HEK293 (cell line): ENCODE data around the gene MERTK.
A peak's percentile ranks its signal among the peaks of the same experiment; 100 is the strongest.

Experiments
- CTCF ChIA-PET: fragments of 350-600 bp; formaldehyde crosslinking; extraction: SDS; loops from one replicate; lab custom pipeline; 2021; ENCODE audit warnings: antibody characterized with exemption; lab: Yijun Ruan, JAX
- POLR2A ChIA-PET: fragments of 300-600 bp; formaldehyde crosslinking; extraction: SDS; loops from one replicate; lab custom pipeline; 2020; ENCODE audit warnings: antibody characterized with exemption, inconsistent platforms; lab: Yijun Ruan, JAX
- H3K27ac ChIP-seq: fragments of 200-500 bp; sonication (Bioruptor generic); 2 replicates; pipeline ENCODE4 v1.5.1; 2014; ENCODE audit warnings: low read depth, low read length, control low read depth, inconsistent platforms; ENCODE audit errors: extremely low read depth
- H3K36me3 ChIP-seq, 2 experiments: fragments of 200-500 bp in 1 of 2; sonication (Bioruptor generic) in 1 of 2; 1 replicate in 1 of 2; 2 replicates in 1 of 2; pipeline ENCODE4 v1.5.1; 2014 to 2017; ENCODE audit warnings: inconsistent platforms in 2 of 2, low read length in 2 of 2; ENCODE audit not compliant: control insufficient read depth in 2 of 2, insufficient read depth in 1 of 2
- H3K4me1 ChIP-seq: fragments of 200-500 bp; sonication (Bioruptor generic); 2 replicates; pipeline ENCODE4 v1.5.1; 2014; ENCODE audit warnings: mild to moderate bottlenecking, low read length, inconsistent platforms; ENCODE audit not compliant: control insufficient read depth, insufficient read depth
- H3K4me3 ChIP-seq: 2 replicates; pipeline ENCODE4 v1.5.1; 2011; ENCODE audit warnings: low read depth, mild to moderate bottlenecking, control low read depth, low read length, moderate library complexity
- H3K9me3 ChIP-seq: fragments of 200-500 bp; sonication (Bioruptor generic); 2 replicates; pipeline ENCODE4 v1.5.1; 2014; ENCODE audit warnings: low read depth, low read length, inconsistent platforms; ENCODE audit not compliant: control insufficient read depth, insufficient read depth
- BCL11B ChIP-seq: fragments of 450-650 bp; formaldehyde crosslinking; IDR thresholded peaks from 2 replicates; pipeline ENCODE4 v1.5.1; 2016; ENCODE audit warnings: low read depth, missing biosample characterization, missing genetic modification characterization
- CTCF ChIP-seq: fragments of 450-650 bp; formaldehyde crosslinking; IDR thresholded peaks from 2 replicates; pipeline ENCODE4 v1.5.1; 2016; ENCODE audit warnings: missing biosample characterization, missing genetic modification characterization
- GLIS2 ChIP-seq: fragments of 450-650 bp; formaldehyde crosslinking; IDR thresholded peaks from 2 replicates; pipeline ENCODE4 v1.5.1; 2016; ENCODE audit warnings: missing biosample characterization, missing genetic modification characterization
- PBX3 ChIP-seq: sonication (generic); formaldehyde crosslinking; IDR thresholded peaks from 2 replicates; pipeline ENCODE4 v1.8.1; 2022; ENCODE audit warnings: mild to moderate bottlenecking, moderate library complexity, missing genetic modification reagents
- TRIM28 ChIP-seq: IDR thresholded peaks from 2 replicates; pipeline ENCODE4 v1.6.1; 2011; ENCODE audit warnings: low read length, control low read depth, borderline replicate concordance
- ZBTB49 ChIP-seq: fragments of 450-650 bp; formaldehyde crosslinking; IDR thresholded peaks from 2 replicates; pipeline ENCODE4 v1.5.1; 2016; ENCODE audit warnings: missing biosample characterization, missing genetic modification characterization, low read depth
- ZFP3 ChIP-seq: fragments of 450-650 bp; formaldehyde crosslinking; IDR thresholded peaks from 2 replicates; pipeline ENCODE4 v1.5.1; 2016; ENCODE audit warnings: low read depth, missing biosample characterization, missing genetic modification characterization
- ZNF10 ChIP-seq: fragments of 450-650 bp; formaldehyde crosslinking; IDR thresholded peaks from 2 replicates; pipeline ENCODE4 v1.5.1; 2017; ENCODE audit warnings: missing biosample characterization, missing genetic modification characterization
- ZNF211 ChIP-seq: fragments of 450-650 bp; formaldehyde crosslinking; IDR thresholded peaks from 2 replicates; pipeline ENCODE4 v1.5.1; 2016; ENCODE audit warnings: low read depth, missing biosample characterization, missing genetic modification characterization
- ZNF335 ChIP-seq: fragments of 450-650 bp; formaldehyde crosslinking; conservative IDR thresholded peaks from 2 replicates; pipeline ENCODE4 v1.5.1; 2016; ENCODE audit warnings: missing biosample characterization, missing genetic modification characterization
- ZNF350 ChIP-seq: fragments of 450-650 bp; formaldehyde crosslinking; IDR thresholded peaks from 2 replicates; pipeline ENCODE4 v1.5.0; 2017; ENCODE audit warnings: missing biosample characterization, mild to moderate bottlenecking, missing genetic modification characterization
- ZNF354C ChIP-seq: fragments of 450-650 bp; formaldehyde crosslinking; IDR thresholded peaks from 2 replicates; pipeline ENCODE4 v1.5.1; 2016; ENCODE audit warnings: missing biosample characterization, missing genetic modification characterization, low read depth, borderline replicate concordance
- ZNF366 ChIP-seq: fragments of 450-650 bp; formaldehyde crosslinking; conservative IDR thresholded peaks from 2 replicates; pipeline ENCODE4 v1.5.1; 2016; ENCODE audit warnings: missing biosample characterization, missing genetic modification characterization
- ZNF426 ChIP-seq: fragments of 450-650 bp; formaldehyde crosslinking; IDR thresholded peaks from 2 replicates; pipeline ENCODE4 v1.5.1; 2017; ENCODE audit warnings: missing biosample characterization, missing genetic modification characterization, mild to moderate bottlenecking, inconsistent platforms, moderate library complexity
- ZNF433 ChIP-seq: fragments of 450-650 bp; formaldehyde crosslinking; IDR thresholded peaks from 2 replicates; pipeline ENCODE4 v1.5.1; 2016; ENCODE audit warnings: missing biosample characterization, missing genetic modification characterization, low read depth
- ZNF518A ChIP-seq: fragments of 450-650 bp; formaldehyde crosslinking; conservative IDR thresholded peaks from 2 replicates; pipeline ENCODE4 v1.5.1; 2016; ENCODE audit warnings: low read depth, missing biosample characterization, missing genetic modification characterization
- ZNF530 ChIP-seq: fragments of 450-650 bp; formaldehyde crosslinking; IDR thresholded peaks from 2 replicates; pipeline ENCODE4 v1.5.1; 2016; ENCODE audit warnings: low read depth, missing biosample characterization, missing genetic modification characterization
- ZNF580 ChIP-seq: fragments of 450-650 bp; formaldehyde crosslinking; IDR thresholded peaks from 2 replicates; pipeline ENCODE4 v1.5.1; 2016; ENCODE audit warnings: missing biosample characterization, missing genetic modification characterization
- ZNF629 ChIP-seq: fragments of 450-650 bp; formaldehyde crosslinking; IDR thresholded peaks from 2 replicates; pipeline ENCODE4 v1.5.1; 2017; ENCODE audit warnings: missing biosample characterization, missing genetic modification characterization
- ZNF654 ChIP-seq: fragments of 450-650 bp; formaldehyde crosslinking; IDR thresholded peaks from 2 replicates; pipeline ENCODE4 v1.5.1; 2016; ENCODE audit warnings: low read depth, missing biosample characterization, missing genetic modification characterization
- ZNF777 ChIP-seq: fragments of 450-650 bp; formaldehyde crosslinking; IDR thresholded peaks from 2 replicates; pipeline ENCODE4 v1.5.1; 2017; ENCODE audit warnings: missing biosample characterization, missing genetic modification characterization, borderline replicate concordance

MERTK gene

GRCh38 chr2:111898703-111899514, 502 bp downstream of the MERTK start (continued):
- TF ChIP-seq ZBTB49 (tag by site-specific recombination) (no peak), PBX3 (CRISPR knock-in tag) (no peak), ZNF580 (tag by site-specific recombination) (no peak), ZNF10 (tag by site-specific recombination) (no peak; the same call in 1 of the 2 replicates), ZNF777 (peak; percentile 65; the same call in 1 of the 2 replicates), ZNF211 (tag by site-specific recombination) (no peak), ZNF433 (tag by site-specific recombination) (no peak), ZFP3 (tag by site-specific recombination) (no peak), GLIS2 (tag by site-specific recombination) (peak; percentile 82), ZNF350 (no peak), BCL11B (tag by site-specific recombination) (no peak), ZNF366 (tag by site-specific recombination) (no peak; the same call in 1 of the 2 replicates), ZNF335 (tag by site-specific recombination) (peak; percentile 67), ZNF530 (tag by site-specific recombination) (no peak)

- H3K36me3 ChIP-seq = no peaks in the 10 kb centered on the region
- TF ChIP-seq ZNF518A (tag by site-specific recombination) (no peak), ZNF654 (peak; percentile 21; the same call in 1 of the 2 replicates), TRIM28 (peak; percentile 11; the same call in 1 of the 2 replicates), CTCF (tag by site-specific recombination) (peak; percentile 58; the same call in 1 of the 2 replicates), ZNF354C (no peak), ZNF433 (tag by site-specific recombination) (no peak), ZNF629 (tag by site-specific recombination) (no peak), ZNF426 (tag by site-specific recombination) (no peak)
- POLR2A ChIA-PET = interaction anchor here (0.7 kb wide), 1 partner anchor 85 kb away, joined by 3 read pairs; no protein-coding TSS in a partner anchor
- no peaks in the 10 kb centered on the region for H3K9me3 ChIP-seq
- CTCF ChIA-PET = interaction anchor here (0.6 to 2.5 kb wide), 13 partner anchors 13 to 731 kb away, joined by 3 to 10 read pairs (median 3); no protein-coding TSS in a partner anchor
- H3K4me1 ChIP-seq = peaks cover 10% of the 10 kb centered on the region
- H3K27ac ChIP-seq = no peak overlapping the region
- H3K4me3 ChIP-seq = no peak overlapping the region
Measured at GRCh38 chr2:111900859-111901258, 2.5 kb downstream of the MERTK start.
